Aorta (tissue), 5 donors: ENCODE measurements around the gene LIMS2. TPM values are rescaled to one million over a fixed set of nuclear protein-coding genes. Genes with fewer than 3 reads are reported as not detected.

Experiments used
- ATAC-seq: fragments of 200-7000 bp; cut with Tn5 transposase; one replicate; pipeline ENCODE4 v1.9.1; 2022; ENCODE audit warnings: moderate library complexity; ENCODE audit not compliant: low FRiP score
- DNase-seq, 2 donors: peaks; one replicate each; pipeline ENCODE4 v3.0.0-alpha.2; 2020
- H3K27ac ChIP-seq, 2 donors: one replicate each; pipeline ENCODE4 v1.5.1; 2013; ENCODE audit warnings: low read length in 2 of 2, mild to moderate bottlenecking in 2 of 2, moderate library complexity in 2 of 2, control low read depth in 1 of 2, inconsistent platforms in 1 of 2, low read depth in 1 of 2
- H3K27me3 ChIP-seq, 2 donors: one replicate each; pipeline ENCODE4 v1.6.1; 2013; ENCODE audit warnings: control low read depth in 1 of 2, low read length in 1 of 2, mild to moderate bottlenecking in 1 of 2, moderate library complexity in 1 of 2; ENCODE audit not compliant: insufficient read depth in 2 of 2, control insufficient read depth in 1 of 2
- H3K36me3 ChIP-seq, 2 donors: one replicate each; pipeline ENCODE4 v1.6.1; 2013; ENCODE audit warnings: control low read depth in 1 of 2, low read length in 1 of 2, mild to moderate bottlenecking in 1 of 2; ENCODE audit not compliant: insufficient read depth in 2 of 2, control insufficient read depth in 1 of 2
- H3K4me1 ChIP-seq, 2 donors: one replicate each; pipeline ENCODE4 v1.6.1; 2013; ENCODE audit warnings: low read length in 2 of 2, control low read depth in 1 of 2, mild to moderate bottlenecking in 1 of 2, moderate library complexity in 1 of 2; ENCODE audit not compliant: insufficient read depth in 2 of 2, control insufficient read depth in 1 of 2
- H3K4me3 ChIP-seq, 2 donors: one replicate each; pipeline ENCODE4 v1.5.1; 2013; ENCODE audit warnings: low read length in 2 of 2, control low read depth in 1 of 2, mild to moderate bottlenecking in 1 of 2
- H3K9me3 ChIP-seq: one replicate; pipeline ENCODE4 v1.6.1; 2013; ENCODE audit warnings: mild to moderate bottlenecking, low read length; ENCODE audit not compliant: control insufficient read depth
- WGBS, 2 donors: extraction: QIAGEN DNeasy Blood & Tissue Kit; methylation state at CpG; one replicate each; pipeline ENCODE4 v1.1.7; 2013; 5-methylcytosine and 5-hydroxymethylcytosine counted together
- intact Hi-C, 2 donors: fragments of 100-400 bp; cut with DNase I; formaldehyde crosslinking; loops; one replicate each; pipeline versions ENCODE4 v1.14.2 to v1.15.0; 2022
- polyA plus RNA-seq, 2 donors: library from polyadenylated mRNA; stranded (reverse); fragments of 200-250 nt; gene quantifications; one replicate each; pipeline ENCODE4 v1.2.3, GENCODE V29; 2013
- total RNA-seq, 2 donors: library from RNA; stranded (reverse); fragmentation: NEBNext Ultra II Directional; extraction: Animal tissue kit (Norgen Biotek cat#: 25700); gene quantifications; one replicate each; pipeline ENCODE4 v1.2.1, GENCODE V29; 2021
- donor health status: healthy with polysubstance abuse.
- donor health status: Bipolar disorder and iron deficiency.
- donor health status: DM: no; HTN: no; CAD: no.
- donor health status: DM: no; HTN: no; CAD: no.
- donor health status: DM: yes; HTN: yes; CAD: no.

Gene LIMS2
- total and polyA plus RNA-seq, 4 donors: 188 to 2,193 (median 218) TPM

GRCh38 chr2:127702395-127703009 is 27.2 kb upstream of the LIMS2 start:
- Histone ChIP-seq H3K27ac (peak overlapping the region in 1 of 2 donors; percentile 59), H3K4me1 (no peaks in the 10 kb centered on the region), H3K36me3 (no peaks in the 10 kb centered on the region), H3K9me3 (no peaks in the 10 kb centered on the region), H3K27me3 (no peaks in the 10 kb centered on the region), H3K4me3 (peak overlapping the region; percentile 81 to 87)
- intact Hi-C loops: no loop called here
- ATAC-seq (no peak), DNase-seq (no peak)
- 52 to 57% methylated on average over 19 of the region's 19 CpGs for WGBS, 2 donors

- peak; percentile 70 for ATAC-seq
- no peaks in the 10 kb centered on the region for H3K9me3 ChIP-seq
- H3K4me1 ChIP-seq: no peaks in the 10 kb centered on the region
- intact Hi-C loops: no loop called here
- H3K27ac ChIP-seq: peak overlapping the region; percentile 59 to 80
- WGBS, 2 donors: 0 to 1% methylated on average over 73 to 108 of the region's 108 CpGs
- DNase-seq: peak; percentile 88 to 92
- peak overlapping the region; percentile 81 to 87 for H3K4me3 ChIP-seq
- H3K27me3 ChIP-seq: no peaks in the 10 kb centered on the region
- no peaks in the 10 kb centered on the region for H3K36me3 ChIP-seq
Observed at GRCh38 chr2:127701651-127702394, 26.5 kb upstream of the LIMS2 start.

GRCh38 chr2:127701193-127701650 is 25.9 kb upstream of the LIMS2 start, which contains the start of gene SFT2D3:
Gene SFT2D3 (plus strand): TSS chr2:127701497. CDS start chr2:127701529, 32 bp downstream.
- H3K4me1 ChIP-seq: no peaks in the 10 kb centered on the region
- ATAC-seq (peak; percentile 93), DNase-seq (peak; percentile 96 to 98)
- H3K36me3 ChIP-seq: no peaks in the 10 kb centered on the region
- intact Hi-C loops: no loop called here
- H3K9me3 ChIP-seq: no peaks in the 10 kb centered on the region
- H3K4me3 ChIP-seq: peak within 1 kb of the TSS; percentile 87 to 89
- no peaks in the 10 kb centered on the region for H3K27me3 ChIP-seq
- WGBS, 2 donors: 0% methylated on average over 28 to 44 of the region's 44 CpGs
- H3K27ac ChIP-seq: peak within 1 kb of the TSS; percentile 80 to 99

- Histone ChIP-seq H3K4me3 (peak overlapping the region; percentile 52 to 89), H3K9me3 (no peaks in the 10 kb centered on the region), H3K27me3 (no peaks in the 10 kb centered on the region), H3K27ac (peak overlapping the region; percentile 32 to 99), H3K4me1 (no peaks in the 10 kb centered on the region), H3K36me3 (no peaks in the 10 kb centered on the region)
- ATAC-seq (no peak), DNase-seq (peak in 1 of 2 donors; percentile 82)
- intact Hi-C loops: no loop called here
- 59 to 61% methylated on average over 17 of the region's 17 CpGs for WGBS, 2 donors
Observed at GRCh38 chr2:127700527-127701192, 25.3 kb upstream of the LIMS2 start.

- ATAC-seq (no peak), DNase-seq (no peak)
- no peak overlapping the region for H3K4me3 ChIP-seq
- H3K27me3 ChIP-seq: no peaks in the 10 kb centered on the region
- H3K4me1 ChIP-seq: no peaks in the 10 kb centered on the region
- H3K27ac ChIP-seq: no peak overlapping the region
- intact Hi-C loops: loop anchor here (5.0 kb wide), 2 partner anchors 46 to 171 kb away; partner anchors contain the start of gene IWS1 (in 1 of the 2)
- H3K9me3 ChIP-seq: no peaks in the 10 kb centered on the region
- 94 to 95% methylated on average over 27 of the region's 27 CpGs for WGBS, 2 donors
- no peaks in the 10 kb centered on the region for H3K36me3 ChIP-seq
Observed at GRCh38 chr2:127698553-127699355, 23.4 kb upstream of the LIMS2 start.

- H3K27ac ChIP-seq: no peak overlapping the region
- no peak overlapping the region for H3K4me3 ChIP-seq
- H3K4me1 ChIP-seq: no peaks in the 10 kb centered on the region
- no peaks in the 10 kb centered on the region for H3K9me3 ChIP-seq
- no peaks in the 10 kb centered on the region for H3K36me3 ChIP-seq
- intact Hi-C loops: loop anchor here (5.0 kb wide), 2 partner anchors 45 to 170 kb away; partner anchors contain the start of gene IWS1 (in 1 of the 2)
- 93 to 94% methylated on average over 21 of the region's 21 CpGs for WGBS, 2 donors
- DNase-seq (no peak), ATAC-seq (no peak)
- no peaks in the 10 kb centered on the region for H3K27me3 ChIP-seq
Observed at GRCh38 chr2:127697482-127698180, 22.3 kb upstream of the LIMS2 start.

- ATAC-seq: peak; percentile 83
- DNase-seq: peak; percentile 74 to 93
- no peaks in the 10 kb centered on the region for H3K9me3 ChIP-seq
- no peak overlapping the region for H3K4me3 ChIP-seq
- WGBS, 2 donors: 15 to 17% methylated on average over 48 to 52 of the region's 52 CpGs
- H3K36me3 ChIP-seq: no peaks in the 10 kb centered on the region
- peak overlapping the region; percentile 47 to 60 for H3K27ac ChIP-seq
- no peaks in the 10 kb centered on the region for H3K27me3 ChIP-seq
- intact Hi-C loops: loop anchor here (5.0 kb wide), 2 partner anchors 43 to 168 kb away; partner anchors contain the start of gene IWS1 (in 1 of the 2)
- no peaks in the 10 kb centered on the region for H3K4me1 ChIP-seq
Observed at GRCh38 chr2:127695491-127696472, 20.5 kb upstream of the LIMS2 start.
